GM06990 (cell line): ENCODE results near the gene FBXW4.

Experiments used
- DNase-seq: peaks from one replicate; pipeline ENCODE4 v3.0.0-alpha.2; 2011; ENCODE audit not compliant: insufficient read length; ENCODE audit errors: extremely low read depth
- H3K27me3 ChIP-seq: replicated peaks from 2 replicates; pipeline ENCODE4 v1.6.0; 2011; ENCODE audit warnings: low read length; ENCODE audit not compliant: control insufficient read depth, insufficient read depth
- H3K36me3 ChIP-seq: 2 replicates; pipeline ENCODE4 v1.5.1; 2011; ENCODE audit warnings: low read length; ENCODE audit not compliant: control insufficient read depth, insufficient read depth
- H3K4me3 ChIP-seq: replicated peaks from 2 replicates; pipeline ENCODE4 v1.5.1; 2011; ENCODE audit warnings: low read depth, mild to moderate bottlenecking, control low read depth, low read length
- TF ChIP-seq, protein P1 (sequence below): IDR thresholded peaks from 2 replicates; pipeline ENCODE4 v1.5.1; 2011; ENCODE audit warnings: low read length, control low read depth, mild to moderate bottlenecking, inconsistent platforms; ENCODE audit not compliant: insufficient read depth, poor library complexity, severe bottlenecking

Gene FBXW4

DNA sequence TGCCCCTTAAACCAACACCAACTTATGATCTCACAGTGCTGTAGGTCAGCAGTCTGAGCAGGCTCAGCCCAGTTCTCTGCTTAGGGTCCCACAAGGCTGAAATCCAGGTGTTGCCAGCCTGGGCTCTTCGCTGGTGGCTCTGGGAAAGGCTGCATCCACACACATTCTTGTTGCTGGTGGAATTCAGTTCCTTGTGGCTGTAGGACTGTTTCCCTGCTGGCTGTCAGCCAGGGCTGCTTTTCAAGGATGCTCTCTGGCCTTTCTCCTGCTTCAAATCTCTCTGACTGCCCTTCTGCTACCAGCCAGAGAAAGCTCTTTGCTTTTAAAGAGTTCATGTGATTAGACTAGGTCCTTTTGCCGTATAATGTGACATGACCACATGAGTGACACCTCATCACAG is 122.2 kb downstream of the FBXW4 start:
- Histone ChIP-seq H3K36me3 (peaks cover 4% of the 10 kb centered on the region), H3K4me3 (no peak overlapping the region), H3K27me3 (no peaks in the 10 kb centered on the region)
- TF ChIP-seq, protein P1, sequence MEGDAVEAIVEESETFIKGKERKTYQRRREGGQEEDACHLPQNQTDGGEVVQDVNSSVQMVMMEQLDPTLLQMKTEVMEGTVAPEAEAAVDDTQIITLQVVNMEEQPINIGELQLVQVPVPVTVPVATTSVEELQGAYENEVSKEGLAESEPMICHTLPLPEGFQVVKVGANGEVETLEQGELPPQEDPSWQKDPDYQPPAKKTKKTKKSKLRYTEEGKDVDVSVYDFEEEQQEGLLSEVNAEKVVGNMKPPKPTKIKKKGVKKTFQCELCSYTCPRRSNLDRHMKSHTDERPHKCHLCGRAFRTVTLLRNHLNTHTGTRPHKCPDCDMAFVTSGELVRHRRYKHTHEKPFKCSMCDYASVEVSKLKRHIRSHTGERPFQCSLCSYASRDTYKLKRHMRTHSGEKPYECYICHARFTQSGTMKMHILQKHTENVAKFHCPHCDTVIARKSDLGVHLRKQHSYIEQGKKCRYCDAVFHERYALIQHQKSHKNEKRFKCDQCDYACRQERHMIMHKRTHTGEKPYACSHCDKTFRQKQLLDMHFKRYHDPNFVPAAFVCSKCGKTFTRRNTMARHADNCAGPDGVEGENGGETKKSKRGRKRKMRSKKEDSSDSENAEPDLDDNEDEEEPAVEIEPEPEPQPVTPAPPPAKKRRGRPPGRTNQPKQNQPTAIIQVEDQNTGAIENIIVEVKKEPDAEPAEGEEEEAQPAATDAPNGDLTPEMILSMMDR = no peak
- DNase-seq = no peak

DNA sequence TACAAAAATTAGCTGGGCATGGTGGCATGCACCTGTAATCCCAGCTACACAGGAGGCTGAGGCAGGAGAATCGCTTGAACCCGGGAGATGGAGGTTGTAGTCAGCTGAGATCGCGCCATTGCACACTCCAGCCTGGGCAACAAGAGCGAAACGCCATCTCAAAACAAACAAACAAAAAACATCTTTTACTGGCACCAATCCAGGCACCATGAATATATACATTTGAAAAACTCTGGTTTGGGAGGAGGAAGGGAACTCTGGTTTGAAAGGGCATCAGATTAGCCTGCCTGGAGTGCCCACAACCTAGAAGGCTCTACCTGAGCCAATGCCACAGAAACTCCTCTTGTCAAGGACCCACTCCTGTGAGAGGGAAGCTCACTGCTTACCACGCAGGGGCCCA is 122.8 kb downstream of the FBXW4 start:
- no peaks in the 10 kb centered on the region for H3K27me3 ChIP-seq
- TF ChIP-seq, protein P1 = no peak
- H3K36me3 ChIP-seq = no peaks in the 10 kb centered on the region; the same call in 1 of the 2 replicates
- H3K4me3 ChIP-seq = no peak overlapping the region
- DNase-seq = no peak

DNA sequence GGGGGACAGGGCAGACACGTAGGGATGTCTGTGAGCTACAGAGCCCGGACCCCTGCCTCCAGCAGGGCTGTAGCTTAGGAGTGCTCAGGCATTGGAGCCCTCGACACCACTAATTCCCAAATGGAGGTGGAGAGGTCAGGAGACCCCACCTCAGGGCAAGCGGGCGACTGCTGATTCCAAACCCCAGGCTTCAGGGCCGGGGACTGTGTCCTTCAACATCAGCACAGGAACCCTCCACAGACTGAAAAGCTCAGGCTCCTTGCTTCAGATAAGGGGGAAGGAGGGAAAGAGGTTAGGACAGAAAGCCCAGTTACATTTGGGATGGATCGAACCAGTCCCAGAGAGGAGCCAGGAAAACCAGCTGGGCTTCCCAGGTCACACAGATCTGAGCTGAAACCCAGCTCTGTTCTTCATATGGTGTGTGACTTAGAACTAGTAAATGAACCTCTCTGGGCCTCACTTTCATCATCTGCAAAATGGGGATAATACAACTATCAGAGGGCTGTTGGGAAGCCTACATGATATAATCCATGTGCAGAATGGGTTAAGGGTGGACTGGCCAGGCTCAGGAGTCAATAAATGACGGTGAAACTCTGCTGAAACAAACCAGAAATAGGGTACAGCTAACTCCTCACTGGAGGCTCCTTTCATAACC is 123.6 kb downstream of the FBXW4 start:
- no peaks in the 10 kb centered on the region; the same call in 1 of the 2 replicates for H3K27me3 ChIP-seq
- no peak for DNase-seq
- H3K36me3 ChIP-seq = no peaks in the 10 kb centered on the region
- H3K4me3 ChIP-seq = no peak overlapping the region
- TF ChIP-seq, protein P1 = no peak

DNA sequence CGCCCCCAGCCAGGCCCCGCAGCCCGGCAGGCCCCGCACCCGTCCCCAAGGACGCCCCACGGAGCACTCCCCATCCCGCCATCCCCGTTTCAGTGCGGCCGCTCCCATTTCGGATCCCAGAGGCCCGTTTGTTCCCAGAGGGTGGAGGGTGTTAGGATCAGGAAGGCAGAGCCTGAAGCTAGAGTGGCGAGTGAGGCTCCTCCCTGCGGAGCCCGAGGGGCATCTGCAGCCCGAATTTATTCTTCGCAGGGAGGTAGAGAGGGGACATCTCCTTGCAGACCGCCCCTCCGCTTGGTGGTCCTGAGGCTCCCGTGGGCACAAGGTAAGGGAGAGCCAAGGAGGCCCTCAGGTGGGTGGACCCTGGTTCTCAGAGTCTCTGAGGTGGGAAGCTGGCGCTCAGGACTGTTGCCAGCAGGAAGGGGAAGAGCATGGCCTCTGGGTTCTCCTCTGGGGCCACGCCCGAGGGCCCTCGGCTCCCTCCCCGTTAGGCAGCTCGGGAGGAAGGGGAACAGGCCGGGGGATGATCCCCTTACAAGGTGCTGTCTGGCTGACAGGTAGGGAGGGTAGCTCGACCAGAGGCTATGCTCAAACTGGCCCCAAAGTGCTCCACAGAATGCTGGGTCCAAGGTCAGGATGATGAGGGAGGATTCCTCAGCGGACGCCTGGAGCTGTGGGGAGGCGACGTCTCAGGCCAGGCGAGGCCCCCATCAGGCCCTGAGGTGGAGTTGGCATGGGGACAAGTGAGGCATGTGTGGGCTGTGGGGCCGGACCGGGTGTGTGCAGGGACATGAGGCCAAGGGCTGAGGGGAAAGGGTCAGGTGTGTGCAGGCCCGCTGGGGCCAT is 124.3 kb downstream of the FBXW4 start:
- Histone ChIP-seq H3K36me3 (no peaks in the 10 kb centered on the region), H3K27me3 (no peaks in the 10 kb centered on the region; the same call in none of the 2 replicates), H3K4me3 (peak overlapping the region; percentile 77)
- TF ChIP-seq, protein P1 = no peak
- DNase-seq = no peak

DNA sequence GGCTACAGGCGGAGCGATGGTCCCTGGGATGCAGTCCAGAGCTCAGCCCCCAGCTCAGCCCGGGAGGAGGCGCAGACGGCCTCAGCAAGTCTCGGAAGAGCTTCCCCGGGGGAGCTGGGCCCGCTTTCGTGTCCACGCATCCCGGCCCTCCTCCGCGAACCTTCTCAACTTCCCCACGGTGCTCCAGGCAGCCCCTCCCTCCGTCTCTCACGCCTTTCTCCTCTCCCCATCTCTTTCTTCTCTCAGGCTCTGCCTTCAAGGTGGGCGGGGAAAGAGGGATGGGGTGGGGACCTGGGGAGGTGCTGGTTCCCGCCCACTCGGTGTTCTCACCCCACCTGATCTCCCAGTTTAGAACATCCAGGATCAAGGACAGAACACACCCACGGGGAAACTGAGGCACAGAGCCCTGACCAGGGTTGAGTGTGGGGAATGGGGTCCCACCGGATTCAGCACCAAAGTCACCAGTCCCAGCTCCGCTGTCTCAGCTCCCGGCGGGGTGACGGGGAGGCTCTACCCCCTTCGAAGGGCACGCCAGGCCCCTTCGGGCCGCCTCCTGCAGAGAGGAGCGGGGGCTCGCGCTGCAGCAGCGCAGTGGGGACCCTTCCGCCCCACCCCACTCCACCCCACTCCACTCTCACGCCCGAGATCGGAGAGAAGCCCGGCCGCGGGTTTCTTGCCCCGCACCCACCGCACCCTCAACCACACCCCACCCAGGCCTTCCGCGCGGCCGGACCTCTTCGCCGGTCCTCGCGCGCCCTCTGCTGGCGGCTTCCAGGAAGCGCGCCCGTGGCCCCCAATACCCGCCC is 125.1 kb downstream of the FBXW4 start:
- H3K4me3 ChIP-seq = peak overlapping the region; percentile 77
- no peaks in the 10 kb centered on the region for H3K36me3 ChIP-seq
- TF ChIP-seq, protein P1 = peak; percentile 78
- DNase-seq = peak; percentile 81
- no peaks in the 10 kb centered on the region; the same call in none of the 2 replicates for H3K27me3 ChIP-seq
